IPS-NIHi11 (cell line): ENCODE measurements around the gene PHF21A.

Source experiments
- DNase-seq: peaks from one replicate; pipeline ENCODE4 v3.0.0; 2012; ENCODE audit warnings: mixed read lengths, low spot score

The PHF21A gene

DNA sequence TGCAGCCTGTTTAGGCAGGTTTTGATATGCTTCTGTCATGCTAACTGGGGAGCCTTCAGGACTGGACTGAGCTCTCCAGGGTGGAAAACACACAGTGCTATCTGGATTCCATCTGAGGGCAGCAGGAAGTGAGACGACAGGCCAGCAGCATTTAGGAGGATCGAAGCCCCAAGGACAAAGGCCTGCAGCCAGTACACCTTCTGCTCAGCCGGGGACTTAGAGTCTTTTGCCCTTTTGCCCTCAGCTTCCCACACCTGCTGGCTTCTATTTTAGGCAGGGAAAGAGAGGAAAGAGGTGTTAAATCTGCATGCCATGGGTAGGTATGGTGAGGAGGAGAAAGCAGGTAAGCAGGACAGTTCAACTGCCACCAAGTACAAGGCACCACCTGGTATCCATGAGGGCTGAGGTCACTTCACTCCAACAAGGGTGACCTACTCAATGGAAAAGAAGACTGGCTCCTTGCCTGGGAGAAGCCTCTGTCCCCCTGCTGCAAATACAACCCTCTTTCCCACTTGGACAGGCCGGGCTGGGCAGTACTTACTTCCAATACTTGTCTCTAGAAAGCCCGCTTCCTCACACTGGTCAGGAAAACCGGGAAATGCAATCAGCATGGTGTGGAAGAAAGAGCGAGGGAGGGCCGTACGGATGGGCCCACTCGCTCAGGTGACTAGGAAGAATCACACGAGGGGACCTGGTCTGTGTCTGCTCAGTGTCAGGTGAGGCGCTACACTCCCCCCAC is 186.5 kb downstream of the PHF21A start:
- DNase-seq, result no peak

DNA sequence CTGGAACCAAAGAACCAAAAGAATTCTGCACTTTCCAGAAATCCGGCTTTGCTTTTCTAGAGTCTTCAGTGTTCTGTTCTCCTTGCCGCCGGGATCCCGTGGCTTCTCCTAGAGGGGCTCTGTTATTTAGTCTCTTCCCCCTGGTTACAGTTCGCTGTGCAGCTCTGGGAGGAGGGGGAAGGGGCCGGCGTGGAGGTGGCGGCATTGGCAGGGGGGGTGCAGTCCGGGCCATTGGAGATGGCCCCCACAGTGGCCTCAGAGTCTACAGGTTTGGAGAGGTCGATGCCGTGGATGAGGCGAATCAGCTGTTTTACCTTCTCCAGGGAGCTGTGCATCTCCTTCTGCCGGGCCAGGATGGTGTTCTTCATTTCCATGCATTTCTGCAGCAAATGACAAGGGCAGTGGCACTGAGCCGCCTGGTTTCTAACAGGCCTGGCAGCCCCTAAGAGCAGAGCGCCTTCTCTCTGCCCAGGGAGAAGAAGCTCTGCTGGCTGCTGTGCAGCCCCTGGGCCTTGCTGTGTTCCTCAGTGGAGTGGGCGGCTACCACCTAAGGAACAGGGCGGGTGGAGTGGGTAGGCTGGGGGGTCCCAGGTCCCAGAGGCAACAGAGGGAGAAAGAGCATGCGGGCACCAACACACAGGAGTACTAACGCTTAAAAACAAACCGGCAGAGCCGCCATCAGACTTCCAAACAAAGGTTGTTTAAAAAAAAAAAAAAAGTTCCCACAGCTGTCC is 187.2 kb downstream of the PHF21A start:
- no peak for DNase-seq

- no peak for DNase-seq
Measured at GRCh38 chr11:45933131-45933831, 188.0 kb downstream of the PHF21A start.

DNA sequence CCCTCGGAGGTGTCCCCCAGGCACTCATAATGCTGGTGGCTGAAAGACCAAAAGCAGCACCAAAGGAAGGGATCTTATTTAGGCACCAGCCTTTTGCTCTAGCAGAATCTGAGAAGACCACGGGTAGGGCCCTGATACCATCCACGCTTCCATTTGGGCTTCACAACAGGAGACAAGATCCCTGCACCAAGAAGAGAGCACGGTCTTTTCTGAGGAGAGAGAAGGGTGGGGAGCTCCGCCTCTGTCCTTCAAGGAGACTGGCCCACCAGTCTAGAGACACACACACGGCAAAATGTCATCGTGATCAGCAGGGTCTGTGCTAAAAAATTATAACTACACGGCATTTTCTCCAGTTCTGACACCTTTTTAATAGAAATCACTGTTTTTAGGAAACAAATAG is 189.0 kb downstream of the PHF21A start:
- no peak for DNase-seq

DNA sequence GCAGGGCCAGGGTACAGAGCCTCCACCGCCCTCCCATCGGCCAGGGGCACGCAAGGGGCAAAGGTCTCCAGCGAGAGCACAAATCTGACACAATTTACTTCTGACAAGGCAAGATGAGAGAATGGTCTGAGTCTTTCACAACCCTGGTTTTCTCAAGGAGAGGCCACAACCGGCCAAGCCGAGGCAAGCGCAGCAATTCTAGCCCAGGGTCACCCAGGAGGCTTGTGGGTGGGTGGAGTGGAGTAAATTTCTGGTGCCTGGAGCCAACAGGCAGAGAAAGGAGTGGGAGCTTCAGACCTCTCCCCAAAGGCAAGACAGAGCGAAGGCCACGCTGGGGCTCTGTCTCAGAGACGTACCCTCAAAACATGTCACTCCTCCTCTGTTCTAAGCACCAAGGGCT is 189.5 kb downstream of the PHF21A start:
- no peak for DNase-seq

GRCh38 chr11:45930951-45931570 is 190.2 kb downstream of the PHF21A start:
- DNase-seq, result no peak

GRCh38 chr11:45930031-45930794 is 191.0 kb downstream of the PHF21A start:
- no peak for DNase-seq

- no peak for DNase-seq
Measured at GRCh38 chr11:45929486-45930030, 191.7 kb downstream of the PHF21A start.

- no peak for DNase-seq
Measured at GRCh38 chr11:45928535-45929215, 192.6 kb downstream of the PHF21A start.

GRCh38 chr11:45927684-45928413 is 193.4 kb downstream of the PHF21A start:
- no peak for DNase-seq

DNA sequence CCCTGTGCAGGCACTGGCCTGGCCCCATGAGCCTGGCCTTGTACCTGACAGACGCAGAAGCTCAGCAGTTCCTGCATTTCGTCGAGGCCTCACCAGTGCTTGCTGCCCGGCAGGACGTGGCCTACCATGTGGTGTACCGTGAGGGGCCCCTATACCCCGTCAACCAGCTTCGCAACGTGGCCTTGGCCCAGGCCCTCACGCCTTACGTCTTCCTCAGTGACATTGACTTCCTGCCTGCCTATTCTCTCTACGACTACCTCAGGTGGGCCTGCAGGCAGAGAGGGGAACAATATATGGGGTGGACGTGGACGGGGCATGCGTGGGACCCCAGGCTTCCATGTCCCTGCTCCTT is 193.9 kb downstream of the PHF21A start:
- DNase-seq, result no peak

- DNase-seq, result no peak
Measured at GRCh38 chr11:45926536-45927331, 194.5 kb downstream of the PHF21A start.

DNA sequence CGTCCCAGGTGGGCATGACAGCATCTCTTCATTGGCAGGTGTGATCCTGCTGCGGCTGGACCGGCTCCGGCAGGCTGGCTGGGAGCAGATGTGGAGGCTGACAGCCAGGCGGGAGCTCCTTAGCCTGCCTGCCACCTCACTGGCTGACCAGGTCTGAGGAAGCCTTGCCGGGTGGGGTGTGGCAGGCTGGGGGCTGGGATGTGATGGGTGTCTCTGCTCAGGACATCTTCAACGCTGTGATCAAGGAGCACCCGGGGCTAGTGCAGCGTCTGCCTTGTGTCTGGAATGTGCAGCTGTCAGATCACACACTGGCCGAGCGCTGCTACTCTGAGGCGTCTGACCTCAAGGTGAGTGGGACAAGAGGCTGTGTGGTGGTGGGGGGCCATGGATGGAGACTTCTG is 195.3 kb downstream of the PHF21A start:
- no peak for DNase-seq

DNA sequence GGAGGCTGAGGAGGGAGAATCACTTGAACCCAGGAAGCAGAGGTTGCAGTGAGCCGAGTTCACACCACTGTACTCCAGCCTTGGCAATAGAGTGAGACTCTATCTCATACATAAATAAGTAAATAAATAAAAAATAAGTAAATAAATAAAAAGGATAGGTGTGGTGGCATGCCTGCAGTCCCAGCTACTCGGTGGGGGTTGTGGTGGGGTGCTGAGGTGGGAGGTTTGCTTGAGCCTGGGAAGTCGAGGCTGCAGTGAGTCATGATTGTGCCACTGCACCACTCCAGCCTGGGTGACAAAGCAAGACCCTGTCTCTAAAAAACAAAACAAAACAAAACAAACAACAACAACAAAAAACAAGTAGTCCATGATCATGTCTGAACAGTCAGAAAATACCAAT is 195.7 kb downstream of the PHF21A start:
- no peak for DNase-seq

DNA sequence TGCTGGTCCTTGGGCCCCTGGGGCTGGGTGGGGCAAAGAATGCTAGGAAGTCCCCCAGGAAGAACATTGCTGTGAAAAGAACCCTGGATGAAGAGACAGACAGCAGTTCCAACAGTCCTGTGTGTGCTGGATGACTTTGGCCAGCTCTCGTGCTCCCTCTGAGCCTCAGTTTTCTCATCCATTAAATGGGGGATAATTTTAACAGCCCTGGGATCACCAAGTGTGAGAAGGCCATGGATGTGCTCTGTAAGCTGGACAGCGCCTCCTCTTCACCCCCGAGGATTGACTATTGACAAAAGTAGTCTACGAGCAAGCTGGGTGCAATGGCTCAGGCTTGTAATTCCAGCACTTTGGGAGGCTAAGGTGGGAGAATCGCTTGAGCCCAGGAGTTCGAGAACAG is 196.3 kb downstream of the PHF21A start:
- no peak for DNase-seq

DNA sequence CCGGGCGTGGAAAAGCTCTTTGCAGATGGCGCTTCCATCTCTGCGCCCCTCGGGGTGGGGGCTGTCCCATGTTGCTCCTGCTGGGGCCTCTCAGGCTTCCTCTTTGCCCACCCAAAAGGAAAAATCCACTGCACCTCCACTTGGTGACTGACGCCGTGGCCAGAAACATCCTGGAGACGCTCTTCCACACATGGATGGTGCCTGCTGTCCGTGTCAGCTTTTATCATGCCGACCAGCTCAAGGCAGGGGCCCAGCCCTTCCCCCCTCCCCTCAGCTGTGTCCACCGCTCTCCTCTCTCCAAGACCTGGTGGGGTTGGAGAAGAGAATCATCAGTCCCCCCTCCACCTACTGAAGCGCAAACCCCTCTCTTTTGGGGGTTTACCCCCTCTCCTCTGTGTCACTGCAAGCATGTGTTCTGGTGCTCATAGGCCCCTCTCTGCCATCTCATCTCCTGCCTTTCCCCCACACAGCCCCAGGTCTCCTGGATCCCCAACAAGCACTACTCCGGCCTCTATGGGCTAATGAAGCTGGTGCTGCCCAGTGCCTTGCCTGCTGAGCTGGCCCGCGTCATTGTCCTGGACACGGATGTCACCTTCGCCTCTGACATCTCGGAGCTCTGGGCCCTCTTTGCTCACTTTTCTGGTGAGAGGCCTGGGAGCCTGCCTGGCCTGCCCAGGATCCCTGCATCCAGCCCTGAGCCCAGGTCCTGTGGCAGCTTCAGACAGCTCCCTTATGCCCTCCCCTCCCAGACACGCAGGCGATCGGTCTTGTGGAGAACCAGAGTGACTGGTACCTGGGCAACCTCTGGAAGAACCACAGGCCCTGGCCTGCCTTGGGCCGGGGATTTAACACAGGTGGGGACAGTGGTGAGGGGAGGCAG is 197.0 kb downstream of the PHF21A start:
- DNase-seq, result no peak

DNA sequence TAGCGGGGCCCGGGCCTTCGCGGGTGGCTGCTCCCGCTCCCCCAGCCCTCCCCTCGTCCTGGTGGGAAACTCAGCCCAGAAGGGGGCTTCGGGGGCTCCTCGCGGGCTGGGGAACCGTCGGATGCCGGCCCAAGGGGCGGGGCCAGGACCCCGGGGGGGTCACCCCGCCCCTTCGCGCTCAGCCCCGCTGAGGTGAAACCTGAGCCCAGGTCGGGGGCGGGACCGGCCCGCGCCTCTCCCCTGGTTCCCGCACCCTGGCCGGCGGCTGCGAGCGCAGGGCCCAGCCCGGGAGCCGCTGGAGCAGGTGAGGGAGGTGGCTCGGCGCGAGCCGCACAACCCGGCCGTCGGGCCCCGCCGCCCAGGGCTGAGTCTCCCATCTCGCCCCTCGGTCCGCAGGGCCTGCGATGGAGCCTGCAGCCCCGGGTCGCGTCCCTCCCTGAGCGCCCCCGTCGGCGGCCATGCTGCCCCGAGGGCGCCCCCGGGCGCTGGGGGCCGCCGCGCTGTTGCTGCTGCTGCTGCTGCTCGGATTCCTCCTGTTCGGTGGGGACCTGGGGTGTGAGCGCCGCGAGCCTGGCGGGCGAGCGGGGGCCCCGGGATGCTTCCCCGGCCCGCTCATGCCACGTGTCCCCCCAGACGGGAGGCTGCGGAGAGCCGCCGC is 198.7 kb downstream of the PHF21A start, which contains the start of gene LARGE2:
TSS of gene LARGE2 (plus strand) at position 232 of the 658 bp plus-strand sequence. CDS start at position 459, 227 bp downstream.
- peak; percentile 98 for DNase-seq
